AG08396 (cell line): ENCODE results near the gene M1AP.

Experiments used
- DNase-seq: peaks from one replicate; pipeline ENCODE4 v3.0.0; 2012; ENCODE audit warnings: low spot score, mixed read lengths

M1AP gene

GRCh38 chr2:74648009-74648443, at the start of gene M1AP:
M1AP (minus strand) TSS chr2:74648330; CDS start chr2:74640275, 8,055 bp downstream.
- no peak for DNase-seq

GRCh38 chr2:74696829-74697228, 48.7 kb upstream of the M1AP start:
- DNase-seq = peak; percentile 20

- no peak for DNase-seq
Measured at GRCh38 chr2:74695663-74696062, 47.5 kb upstream of the M1AP start.

- DNase-seq = no peak
Measured at GRCh38 chr2:74694281-74694680, 46.2 kb upstream of the M1AP start.

- DNase-seq = no peak
Measured at GRCh38 chr2:74693668-74694067, 45.5 kb upstream of the M1AP start.

- no peak for DNase-seq
Measured at GRCh38 chr2:74693213-74693612, 45.1 kb upstream of the M1AP start.

- DNase-seq = no peak
Measured at GRCh38 chr2:74691929-74692328, 43.8 kb upstream of the M1AP start.

GRCh38 chr2:74690571-74690970, 42.4 kb upstream of the M1AP start:
- DNase-seq = peak; percentile 74

- DNase-seq = no peak
Measured at GRCh38 chr2:74689671-74690070, 41.5 kb upstream of the M1AP start.

- DNase-seq = no peak
Measured at GRCh38 chr2:74688881-74689280, 40.8 kb upstream of the M1AP start.

- no peak for DNase-seq
Measured at GRCh38 chr2:74685408-74685807, 37.3 kb upstream of the M1AP start.

GRCh38 chr2:74682501-74682900, 34.4 kb upstream of the M1AP start:
- DNase-seq = no peak

GRCh38 chr2:74679615-74680014, 31.5 kb upstream of the M1AP start:
- no peak for DNase-seq

- DNase-seq = no peak
Measured at GRCh38 chr2:74676331-74676730, 28.2 kb upstream of the M1AP start.

GRCh38 chr2:74675090-74675489, 27.0 kb upstream of the M1AP start:
- no peak for DNase-seq

GRCh38 chr2:74673826-74674528, 25.8 kb upstream of the M1AP start:
- DNase-seq = no peak

- peak; percentile 33 for DNase-seq
Measured at GRCh38 chr2:74671479-74671878, 23.3 kb upstream of the M1AP start.

GRCh38 chr2:74670263-74670662, 22.1 kb upstream of the M1AP start:
- no peak for DNase-seq

- DNase-seq = no peak
Measured at GRCh38 chr2:74668087-74668486, 20.0 kb upstream of the M1AP start.

GRCh38 chr2:74659462-74659861, 11.3 kb upstream of the M1AP start:
- no peak for DNase-seq

- DNase-seq = peak; percentile 69
Measured at GRCh38 chr2:74658516-74658915, 10.4 kb upstream of the M1AP start.

GRCh38 chr2:74655579-74655978, 7.4 kb upstream of the M1AP start:
- DNase-seq = no peak

- DNase-seq = peak; percentile 98
Measured at GRCh38 chr2:74653985-74654882, 6.1 kb upstream of the M1AP start, which contains the start of gene SEMA4F. SEMA4F (plus strand) TSS chr2:74654247; CDS start chr2:74654377, 130 bp downstream.
